Stimulated activated CD4-positive, alpha-beta T cell treated with anti-CD3 and anti-CD28 coated beads, Interleukin-1b, Interleukin-23, amount 100 ng/mL, for 48 hours (primary cell): ENCODE results near the gene GNG7.

ENCODE experiments used
- DNase-seq: peaks from one replicate; pipeline ENCODE4 v3.0.0-alpha.2; 2020

GNG7 gene

DNA sequence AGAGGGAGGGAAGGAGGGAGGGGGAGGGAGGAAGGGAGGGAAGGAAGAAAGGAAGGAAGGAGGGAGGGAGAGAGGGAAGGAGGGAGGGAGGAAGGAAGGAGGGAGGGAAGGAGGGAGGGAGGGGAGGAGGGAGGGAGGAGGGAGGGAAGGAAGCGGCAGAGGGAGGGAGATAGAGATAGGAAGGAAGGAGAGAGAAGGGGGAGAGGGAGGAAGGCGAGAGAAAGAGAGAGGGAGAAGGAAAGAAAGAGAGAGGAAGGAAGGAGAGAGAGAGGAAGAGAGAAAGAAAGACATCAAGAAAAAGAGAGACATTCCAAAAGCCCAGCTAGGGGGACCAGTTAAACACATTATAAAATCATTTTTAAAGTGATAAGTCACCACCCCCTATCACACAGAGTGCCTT, 62.5 kb downstream of the GNG7 start:
- no peak for DNase-seq

DNA sequence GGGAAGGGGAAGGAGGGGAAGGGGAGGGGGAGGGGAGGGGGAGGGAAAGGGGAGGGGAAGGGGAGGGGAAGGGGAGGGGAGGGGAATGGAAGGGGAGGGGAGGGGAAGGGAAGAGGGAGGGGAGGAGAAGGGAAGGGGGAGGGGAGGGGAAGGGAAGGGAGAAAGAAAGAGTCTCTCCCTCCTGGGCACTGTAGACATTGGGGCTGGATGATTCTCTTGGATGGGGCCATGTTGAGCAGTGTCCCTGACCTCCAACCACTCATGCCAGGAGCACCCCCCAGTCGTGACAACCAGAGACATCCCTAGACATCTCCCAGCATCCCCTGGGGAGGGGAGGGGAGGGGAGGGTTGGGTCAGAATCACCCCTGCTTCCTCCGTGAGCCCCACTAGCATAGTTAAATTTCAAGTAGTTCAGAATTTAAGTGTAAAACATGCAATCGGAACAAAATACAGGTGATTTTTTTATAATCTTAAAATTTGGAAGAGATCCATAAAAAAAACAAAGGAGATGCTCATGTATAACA, 64.0 kb downstream of the GNG7 start:
- no peak for DNase-seq

DNA sequence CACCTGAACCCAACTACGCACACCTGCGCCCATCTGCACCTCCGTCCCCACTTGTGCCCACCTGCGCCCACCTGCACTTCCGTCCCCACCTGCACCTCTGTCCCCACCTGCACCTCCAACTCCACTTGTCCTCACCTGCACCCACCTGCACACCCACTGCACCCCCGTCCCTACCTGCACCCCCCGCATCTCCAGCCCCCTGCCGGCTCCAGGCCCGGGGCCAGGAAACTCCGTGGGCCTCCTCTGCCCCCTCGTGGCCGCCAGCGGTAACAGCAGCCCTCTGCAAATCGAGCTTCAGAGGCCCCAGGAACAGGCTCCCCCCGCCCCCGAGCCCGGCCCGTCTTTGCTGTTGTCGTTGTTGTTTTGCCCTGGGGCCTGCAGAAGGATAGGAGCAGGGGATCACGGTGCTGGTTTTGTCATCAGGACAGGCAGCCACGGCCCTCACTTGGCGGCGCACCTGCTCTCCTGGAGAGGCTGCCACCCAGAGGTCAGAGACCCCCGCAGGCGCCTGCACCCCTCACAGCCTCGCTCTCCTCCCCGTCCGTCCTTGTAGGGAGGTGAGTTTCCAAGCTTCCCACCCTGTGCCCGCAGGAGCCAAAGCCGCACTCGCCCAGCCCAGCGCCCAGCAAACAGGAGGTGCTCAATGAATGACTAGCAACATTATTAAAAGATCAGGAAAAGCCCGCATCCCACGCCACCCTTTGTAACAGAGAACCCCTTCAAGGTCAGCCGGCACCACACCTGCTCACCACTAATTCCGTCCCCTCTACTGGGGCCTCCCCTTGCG, 65.4 kb downstream of the GNG7 start:
- DNase-seq = peak; percentile 71

DNA sequence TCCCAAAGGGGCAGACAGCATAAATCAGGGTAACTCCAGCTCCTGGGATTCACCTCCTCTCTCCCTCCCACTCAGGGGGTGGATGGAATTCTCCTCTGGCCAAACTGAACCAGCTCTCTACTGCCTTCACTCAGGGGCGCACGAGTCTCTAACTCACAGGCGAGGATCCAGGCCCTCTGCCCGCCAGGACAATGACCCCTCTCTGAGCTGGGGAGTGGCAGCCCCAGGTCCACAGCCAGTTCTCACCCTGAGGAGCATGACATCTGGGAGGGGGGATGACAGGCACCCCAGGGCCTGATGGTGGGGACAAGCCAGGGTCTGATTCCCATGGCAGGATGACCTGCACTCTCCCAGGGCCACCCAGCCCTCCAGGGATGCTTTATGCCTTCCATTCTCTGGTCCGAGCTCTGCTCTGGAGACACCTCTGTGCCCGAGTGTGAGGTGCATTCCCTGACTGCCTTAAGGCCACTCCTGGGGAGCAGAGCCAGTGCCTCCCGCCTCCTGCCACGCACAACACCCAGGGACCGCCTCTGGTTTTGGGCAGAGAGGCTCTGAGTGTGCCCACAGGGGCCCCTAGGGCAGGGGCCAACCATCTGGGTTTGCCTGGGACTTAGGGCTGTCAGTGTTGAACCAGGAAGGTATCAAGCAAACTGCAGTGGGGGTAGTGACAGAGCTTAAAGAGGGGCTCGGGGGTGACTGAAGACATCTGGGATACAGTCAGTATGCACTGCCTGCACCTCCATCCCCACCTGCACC, 66.2 kb downstream of the GNG7 start:
- DNase-seq = no peak

DNA sequence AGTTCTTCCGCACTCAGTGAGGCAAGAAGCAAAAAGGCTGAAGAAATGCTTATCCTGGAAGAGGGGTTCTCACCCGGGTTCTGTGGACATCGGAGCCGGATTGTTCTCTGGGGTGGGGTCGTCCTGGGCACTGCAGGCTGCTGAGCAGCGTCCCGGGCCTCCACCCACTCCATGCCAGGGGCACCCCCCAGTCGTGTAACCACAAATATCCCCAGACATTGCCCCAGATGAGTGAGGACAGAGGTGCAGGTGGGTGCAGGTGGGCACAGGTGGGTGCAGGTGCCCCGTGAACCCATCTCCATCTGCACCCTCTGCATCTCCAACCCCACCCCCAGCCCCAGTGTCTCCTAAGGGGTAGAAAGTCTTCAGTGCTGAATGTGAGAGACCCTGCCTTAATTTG, 67.5 kb downstream of the GNG7 start:
- no peak for DNase-seq

DNA sequence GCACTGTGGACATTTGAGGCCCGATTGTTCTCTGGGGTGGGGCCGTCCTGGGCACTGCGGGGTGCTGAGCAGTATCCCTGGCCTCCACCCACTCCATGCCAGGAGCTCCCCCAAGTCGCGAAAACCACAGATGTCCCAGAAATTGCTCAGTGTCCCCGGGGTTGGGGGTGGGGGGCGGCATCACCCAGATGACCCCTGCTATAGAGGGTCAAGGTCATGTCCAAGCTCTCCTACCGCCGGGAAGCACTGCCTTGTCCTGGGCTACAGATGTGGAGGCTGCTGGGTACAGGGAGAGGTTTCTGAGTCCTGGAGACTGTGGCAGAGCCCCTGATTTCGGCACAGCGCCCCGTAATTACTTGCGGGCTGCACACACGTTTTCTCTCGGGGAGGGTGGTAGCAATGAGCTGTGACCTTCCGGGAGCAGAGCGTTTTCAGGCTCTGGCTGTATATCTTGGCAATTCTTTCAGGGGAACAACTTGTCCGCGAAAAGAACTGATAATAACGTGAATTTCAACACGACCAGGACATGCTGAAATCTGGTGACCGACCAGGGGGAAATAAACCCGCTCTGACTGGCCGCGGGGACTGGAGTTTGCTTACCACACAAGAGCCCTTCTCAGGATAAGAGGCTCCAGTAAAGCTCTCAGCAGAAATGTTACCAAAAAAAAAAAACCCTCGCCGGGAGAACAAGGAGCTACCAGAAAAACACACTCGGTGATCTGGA, 68.1 kb downstream of the GNG7 start:
- DNase-seq = no peak

DNA sequence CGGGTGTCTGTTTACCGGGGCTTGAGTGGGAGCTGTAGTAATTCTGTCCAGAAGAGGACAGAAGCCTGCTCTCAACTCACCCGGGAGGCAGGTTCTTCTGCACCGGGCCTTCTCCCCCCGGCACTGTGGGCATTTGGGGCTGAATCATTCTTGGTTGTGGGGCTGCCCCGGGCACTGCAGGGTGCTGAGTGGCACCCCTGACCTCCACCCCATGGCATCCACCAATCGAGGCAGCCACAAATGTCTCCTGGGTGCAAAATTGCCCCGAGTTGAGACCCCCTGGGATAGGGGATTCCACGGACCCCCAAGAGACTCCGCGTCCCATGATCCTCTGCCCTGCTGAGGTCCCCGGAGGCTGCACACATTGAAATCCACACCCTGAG, 68.8 kb downstream of the GNG7 start:
- DNase-seq = no peak

DNA sequence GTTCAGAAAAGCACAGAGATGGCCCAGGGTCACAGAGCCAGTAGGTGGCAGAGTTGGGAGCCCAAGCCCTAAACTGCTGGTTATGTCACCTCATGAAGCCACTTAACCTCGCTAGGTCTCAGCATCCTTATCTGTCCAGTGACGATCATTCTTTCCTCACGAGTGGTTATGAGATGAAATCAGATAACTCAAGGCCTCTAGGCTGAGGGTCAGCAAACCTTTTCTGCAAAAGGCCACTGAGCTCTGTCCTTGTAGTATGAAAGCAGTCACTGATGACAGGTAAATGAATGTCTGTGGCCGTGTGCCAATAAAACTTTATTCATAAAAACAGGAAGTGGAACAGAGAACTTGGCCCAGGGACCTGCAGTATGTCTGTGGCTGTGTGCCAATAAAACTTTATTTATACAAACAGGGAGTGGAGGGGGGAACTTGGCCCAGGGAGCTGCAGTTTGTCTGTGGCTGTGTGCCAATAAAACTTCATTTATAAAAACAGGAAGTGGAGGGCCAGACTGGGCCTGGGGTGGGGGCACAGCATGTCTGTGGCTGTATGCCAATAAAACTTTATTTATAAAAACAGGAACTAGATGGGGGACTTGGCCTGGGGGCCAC, 71.2 kb downstream of the GNG7 start:
- DNase-seq = no peak

DNA sequence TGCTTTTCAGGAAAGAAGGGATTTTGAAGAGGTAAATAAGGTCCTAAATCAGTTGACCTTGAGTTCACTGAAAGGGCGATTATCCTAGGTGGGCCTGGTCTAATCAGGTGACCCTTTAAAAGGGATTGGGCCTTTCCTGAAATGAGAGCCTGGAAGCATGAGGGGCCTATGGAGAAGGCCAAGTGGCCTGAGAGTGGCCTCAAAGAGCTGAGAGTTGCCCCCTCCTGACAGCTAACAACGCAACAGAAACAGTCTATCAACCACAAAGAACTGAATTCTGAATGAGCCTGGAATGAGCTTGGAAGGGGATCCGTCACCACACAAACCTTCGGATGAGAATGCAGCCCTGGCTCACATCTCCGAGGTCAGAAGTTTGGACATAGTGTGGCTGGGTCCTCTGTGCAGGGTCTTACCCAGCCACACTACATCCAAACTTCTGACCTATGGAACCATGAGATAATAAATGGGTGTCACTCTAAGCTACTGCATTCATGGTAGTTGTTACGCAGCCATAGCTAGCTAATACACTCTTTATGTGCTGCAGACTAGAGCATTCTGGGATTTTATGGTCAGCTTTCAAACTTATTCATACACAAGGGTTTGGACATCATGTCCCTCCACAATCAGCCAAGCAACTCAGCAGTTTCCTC, 72.0 kb downstream of the GNG7 start:
- no peak for DNase-seq

DNA sequence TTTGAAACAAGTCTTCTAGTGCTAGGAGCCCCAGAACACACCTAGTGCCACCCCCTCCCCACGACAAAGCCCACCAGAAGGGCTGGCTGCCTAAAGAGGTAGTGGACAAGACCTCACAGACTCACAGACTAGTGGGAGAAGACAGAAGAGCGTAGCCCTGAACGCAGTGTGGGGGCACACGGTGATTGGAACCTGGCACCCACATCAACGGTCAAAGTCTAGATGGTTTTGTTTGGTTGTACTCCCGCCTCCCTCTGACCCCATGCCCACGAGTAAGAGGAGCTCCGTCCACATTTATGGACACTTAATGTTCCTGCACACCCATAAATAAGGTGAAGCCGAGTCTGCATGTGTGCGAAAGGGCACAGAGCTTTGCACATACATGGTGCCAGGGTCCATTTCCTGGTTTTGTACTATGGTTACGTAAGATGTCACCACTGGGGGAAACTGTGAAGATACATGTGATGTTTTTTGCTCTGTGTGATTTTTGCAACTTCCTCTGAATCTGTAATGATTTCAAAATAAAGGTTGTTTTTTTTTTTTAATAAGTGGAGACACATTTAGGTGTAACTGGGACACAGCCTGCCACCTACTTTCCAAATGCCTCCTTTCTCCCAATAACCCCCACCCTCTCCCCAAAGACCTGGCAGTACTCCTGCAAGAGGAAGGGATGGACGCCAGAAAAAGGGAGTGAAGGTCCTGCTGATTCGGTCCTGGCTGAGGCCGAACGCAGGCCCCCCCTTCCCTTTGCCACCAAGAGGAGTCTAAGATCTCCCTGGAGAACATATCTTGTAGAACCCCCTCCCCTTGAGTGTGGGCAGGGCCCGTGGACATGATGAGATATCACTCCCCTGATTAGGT, 72.8 kb downstream of the GNG7 start:
- no peak for DNase-seq

DNA sequence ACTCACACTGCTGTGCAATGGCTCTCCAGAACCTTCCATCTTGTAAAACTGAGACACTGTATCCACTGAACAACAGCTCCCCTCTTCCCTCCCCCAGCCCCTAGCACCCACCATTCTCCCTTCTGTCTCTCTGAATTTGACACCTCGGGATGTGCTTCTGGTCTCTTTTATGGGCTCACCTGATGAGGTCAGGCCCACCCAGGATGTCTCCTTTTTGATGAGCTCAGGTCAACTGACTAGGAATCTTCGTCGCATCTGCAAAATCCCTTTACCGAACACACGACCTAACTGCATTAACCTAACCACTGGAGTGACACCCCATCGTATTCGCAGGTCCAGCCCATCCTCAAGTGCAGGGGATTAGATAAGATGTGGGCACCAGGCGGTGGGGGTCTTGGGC, 73.9 kb downstream of the GNG7 start:
- DNase-seq = no peak

DNA sequence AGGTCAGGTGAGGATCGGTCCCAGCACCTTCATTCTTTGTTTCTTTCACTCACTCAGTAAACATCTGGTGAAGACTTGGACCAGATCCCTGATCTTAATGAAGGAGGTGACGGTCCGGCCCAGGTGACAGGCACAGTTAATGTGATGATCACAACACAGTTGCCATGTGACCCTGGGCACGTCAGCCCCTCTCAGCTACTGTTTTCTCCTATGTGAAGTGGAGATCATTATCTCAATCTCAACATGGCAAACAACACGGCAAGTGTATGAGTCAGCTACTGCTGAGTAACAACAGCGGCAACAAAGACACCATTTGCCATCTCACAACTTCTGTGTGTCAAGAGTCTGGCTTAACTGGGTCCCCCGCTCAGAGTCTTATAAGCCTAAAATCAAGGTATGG, 74.6 kb downstream of the GNG7 start:
- DNase-seq = peak; percentile 34

DNA sequence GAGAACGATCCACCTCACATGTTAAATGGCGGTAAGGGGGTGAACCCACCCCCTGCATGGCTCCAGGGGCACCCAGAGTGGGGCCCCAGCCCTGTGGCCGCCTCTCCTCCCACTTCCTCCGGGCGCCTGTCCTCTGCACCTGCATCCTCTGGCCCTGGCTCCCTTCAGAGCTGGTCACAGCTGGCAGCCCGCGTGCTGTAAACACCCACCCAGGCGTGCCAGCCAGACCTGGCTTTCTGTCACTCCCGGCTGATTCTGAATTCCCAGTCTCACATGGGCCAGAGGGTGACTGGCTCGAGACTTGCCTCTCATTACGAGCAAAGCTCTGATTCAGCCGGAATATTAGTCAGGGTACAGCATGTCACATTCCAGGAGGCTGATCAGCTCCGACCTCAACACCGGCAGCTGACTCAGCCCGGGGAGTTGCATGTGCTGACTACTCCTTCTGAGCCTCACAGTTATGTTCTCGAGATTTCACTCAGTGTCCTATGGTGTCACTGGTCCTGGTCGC, 75.1 kb downstream of the GNG7 start:
- peak; percentile 85 for DNase-seq

DNA sequence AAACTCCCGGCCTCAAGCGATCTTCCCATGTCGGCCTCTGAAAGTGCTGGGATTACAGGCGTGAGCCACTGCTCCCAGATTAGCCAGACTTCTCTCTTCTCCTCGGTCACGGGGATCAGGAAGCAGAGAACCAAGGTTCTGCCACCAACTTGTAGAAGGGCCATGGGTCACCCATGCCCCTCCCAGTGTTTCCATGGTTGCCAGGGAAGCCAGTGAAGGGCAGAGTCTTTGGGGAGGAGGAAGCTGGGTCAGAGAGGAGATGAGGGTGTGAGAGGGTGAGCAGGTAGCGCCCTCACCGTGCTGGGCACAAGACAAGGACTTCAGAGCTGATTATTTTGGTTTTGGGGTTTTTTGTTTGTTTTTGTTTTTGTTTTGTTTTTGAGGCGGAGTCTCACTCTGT, 77.1 kb downstream of the GNG7 start:
- DNase-seq = no peak

DNA sequence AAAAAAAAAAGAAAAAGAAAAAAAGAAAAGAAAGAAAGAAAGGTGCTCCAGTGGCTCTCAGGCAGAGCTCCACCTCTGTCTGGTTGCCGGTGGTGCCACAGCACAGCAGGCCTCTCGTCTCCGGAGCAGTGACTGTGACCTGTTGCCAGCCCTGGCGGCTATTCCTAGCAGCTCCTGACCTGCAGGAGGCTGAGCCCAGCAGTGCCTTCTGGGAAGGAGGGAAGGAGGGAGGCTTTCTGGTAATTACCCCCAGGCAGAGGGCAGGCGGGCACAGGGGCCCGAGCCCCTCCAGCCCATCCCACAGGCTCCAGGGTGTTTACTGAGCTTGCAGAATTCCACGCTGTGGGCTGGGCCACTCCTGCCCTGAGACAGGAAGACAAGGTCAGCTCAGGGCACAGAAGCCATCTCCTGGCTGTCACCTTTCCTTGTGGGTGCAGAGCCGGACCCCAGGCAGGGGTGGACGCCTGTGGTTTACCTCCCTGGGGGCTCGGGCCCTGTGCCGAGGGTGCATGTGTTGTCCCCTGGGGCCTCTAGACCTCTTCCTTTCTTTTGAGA, 77.9 kb downstream of the GNG7 start:
- no peak for DNase-seq

DNA sequence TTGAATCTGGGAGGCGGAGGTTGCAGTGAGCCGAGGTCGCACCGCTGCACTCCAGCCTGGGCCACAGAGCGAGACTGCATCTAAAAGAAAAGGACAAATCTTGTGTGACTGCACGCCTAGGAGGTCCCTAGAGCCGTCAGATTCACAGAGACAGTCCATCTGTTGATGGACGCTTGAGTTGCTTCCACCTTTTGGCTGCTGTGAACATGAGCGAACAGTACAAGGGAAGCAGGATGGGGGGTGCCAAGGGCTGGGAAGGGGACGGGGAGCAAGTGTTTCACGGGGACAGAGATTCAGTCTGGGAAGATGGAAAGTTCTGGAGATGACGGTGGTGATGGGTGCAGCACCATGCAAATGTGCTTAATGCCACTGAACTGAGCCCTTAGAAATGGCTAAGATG, 78.7 kb downstream of the GNG7 start:
- DNase-seq = no peak

DNA sequence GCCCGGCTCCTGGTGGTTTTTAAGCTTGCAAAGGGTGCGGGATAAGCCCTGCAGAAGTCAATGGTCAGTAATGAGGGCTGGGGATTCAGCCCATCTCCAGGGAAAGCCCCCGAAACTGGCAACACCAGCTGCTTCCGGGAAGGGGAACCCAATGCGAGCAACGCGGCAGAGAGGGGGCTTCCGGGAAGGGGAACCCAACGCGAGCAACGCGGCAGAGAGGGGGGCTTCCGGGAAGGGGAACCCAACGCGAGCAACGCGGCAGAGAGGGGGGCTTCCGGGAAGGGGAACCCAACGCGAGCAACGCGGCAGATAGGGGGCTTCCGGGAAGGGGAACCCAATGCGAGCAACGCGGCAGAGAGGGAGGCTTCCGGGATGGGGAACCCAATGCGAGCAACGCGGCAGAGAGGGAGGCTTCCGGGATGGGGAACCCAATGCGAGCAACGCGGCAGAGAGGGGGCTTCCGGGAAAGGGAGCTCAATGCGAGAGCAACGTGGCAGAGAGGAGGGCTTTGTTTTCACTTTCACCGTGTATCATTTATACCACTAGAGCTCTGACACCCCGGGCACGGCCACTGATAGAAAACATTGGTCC, 80.0 kb downstream of the GNG7 start:
- peak; percentile 36 for DNase-seq

DNA sequence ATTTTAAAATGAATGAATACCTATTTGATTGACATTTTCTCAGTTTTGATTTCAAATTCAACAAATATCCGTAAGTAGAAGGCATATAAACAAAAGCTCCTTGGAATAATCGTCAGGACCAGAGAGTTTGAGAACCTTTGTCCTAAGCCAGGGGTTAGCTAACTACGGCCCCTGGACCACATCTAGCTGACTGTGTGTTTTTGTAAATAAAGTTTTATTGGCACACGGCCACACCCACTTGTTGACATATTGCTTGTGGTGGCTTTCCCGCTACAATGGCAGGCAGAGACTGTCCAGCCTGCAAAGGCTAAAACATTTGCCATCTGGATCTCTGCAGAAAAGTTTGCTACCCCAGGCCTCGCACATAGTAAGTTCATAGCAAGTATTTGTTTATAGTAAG, 83.4 kb downstream of the GNG7 start:
- DNase-seq = no peak

DNA sequence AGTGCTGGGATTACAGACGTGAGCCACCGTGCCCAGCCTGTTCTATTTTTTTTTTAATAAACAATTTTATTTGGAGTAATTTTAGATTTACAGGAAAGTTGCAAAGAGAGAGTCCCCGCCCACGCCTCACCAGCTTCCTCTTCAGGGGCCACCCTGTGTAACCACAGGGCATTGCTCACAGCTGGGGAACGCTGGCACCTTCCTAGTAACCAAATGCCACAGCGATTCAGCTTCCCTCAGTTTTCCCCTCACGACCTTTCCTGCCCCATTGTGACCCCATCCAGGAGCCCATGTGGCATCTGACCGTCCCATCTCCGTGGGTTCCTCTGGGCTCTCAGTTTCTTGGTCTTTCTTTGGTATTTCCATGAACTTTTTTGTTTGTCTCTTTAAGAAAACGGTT, 83.9 kb downstream of the GNG7 start:
- peak; percentile 86 for DNase-seq

DNA sequence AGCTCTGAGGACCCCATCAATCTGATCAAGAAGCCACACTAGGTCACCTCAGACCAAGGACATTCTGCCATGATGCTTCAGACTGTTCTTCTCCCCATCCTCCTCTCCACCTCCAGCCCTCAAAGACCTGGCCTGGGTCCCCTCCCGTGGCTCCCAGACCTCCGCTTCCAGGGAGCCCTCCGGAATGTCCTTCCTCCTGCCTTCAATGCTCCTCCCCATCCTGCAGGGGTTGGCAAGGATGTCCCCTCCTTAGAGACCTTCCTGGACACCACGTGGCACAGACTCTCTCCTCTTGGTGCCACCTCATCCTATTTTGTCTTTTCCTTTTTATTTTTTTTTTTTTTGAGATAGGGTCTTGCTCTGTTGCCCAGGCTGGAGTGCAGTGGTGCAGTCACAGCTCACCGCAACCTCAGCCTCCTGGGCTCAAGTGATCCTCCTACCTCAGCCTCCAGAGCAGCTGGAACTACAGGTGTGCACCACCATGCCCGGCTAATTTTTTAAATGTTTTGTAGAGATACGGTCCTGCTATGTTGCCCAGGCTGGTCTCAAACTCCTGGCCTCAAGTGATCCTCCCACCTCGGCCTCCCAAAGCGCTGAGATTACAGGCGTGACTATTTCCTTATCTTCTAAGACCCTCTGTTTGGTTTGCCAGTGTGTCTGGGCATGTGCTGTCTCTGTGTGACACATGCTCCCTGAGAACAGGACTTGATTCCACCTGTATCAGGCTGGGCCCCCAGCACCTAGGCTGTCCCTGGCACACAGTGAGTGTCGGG, 84.9 kb downstream of the GNG7 start:
- no peak for DNase-seq
